ENCODE data around the gene CLEC6A. TPM values are rescaled to one million over a fixed set of nuclear protein-coding genes. Genes with fewer than 3 reads are reported as not detected.

Gene CLEC6A
- total RNA-seq, 2 donors from 2014 or later = not detected

Other genes starting within 250 kb of the CLEC6A start
- under 1 TPM; 0.11 to 0.47 TPM for gene FAM90A1, start 228.3 kb upstream of the CLEC6A start, total RNA-seq
- not detected for gene CLEC4D, start 57.5 kb downstream of the CLEC6A start, total RNA-seq
- not detected for gene CLEC4E, start 84.9 kb downstream of the CLEC6A start, total RNA-seq
- gene AICDA, start 156.9 kb downstream of the CLEC6A start, total RNA-seq = not detected
- gene MFAP5, start 206.9 kb downstream of the CLEC6A start, total RNA-seq = not detected
- gene RIMKLB, start 242.0 kb downstream of the CLEC6A start, total RNA-seq = 1 to 10 TPM; 2.2 to 4.5 TPM

Measured in activated naive CD4-positive, alpha-beta T cell treated with anti-CD3 and anti-CD28 coated beads, Interleukin-2, amount 50 U/mL, for 72 hours (primary cell).